ENCODE results near the gene KRT71. TPM values are rescaled to one million over a fixed set of nuclear protein-coding genes. Genes with fewer than 3 reads are reported as not detected.

The KRT71 gene
- total RNA-seq, 2 donors from 2014 or later: not detected

- TF ChIP-seq CTCF (conservative IDR thresholded peaks at IDR 0.05): no peak
- H3K4me1 Mint-ChIP-seq: no peaks in the 10 kb centered on the region
- DNase-seq: no peak
- H3K27me3 Mint-ChIP-seq (ENCODE audit: insufficient read depth): peaks cover 5% of the 10 kb centered on the region
- no peaks in the 10 kb centered on the region for H3K4me1 ChIP-seq (ENCODE audit: control insufficient read depth, insufficient read depth, low read length)
- no peak overlapping the region for H3K9ac ChIP-seq (ENCODE audit: extremely low read depth, low read length, poor library complexity, severe bottlenecking)
- no peaks in the 10 kb centered on the region for H3K36me3 Mint-ChIP-seq (ENCODE audit: low read depth)
- H3K9me3 ChIP-seq (ENCODE audit: control insufficient read depth, low read length): no peaks in the 10 kb centered on the region
- no peak overlapping the region for H3K27ac ChIP-seq (ENCODE audit: low read depth, low read length)
- H3K27me3 ChIP-seq (ENCODE audit: control insufficient read depth, insufficient read depth, low read length, poor library complexity, severe bottlenecking): no peaks in the 10 kb centered on the region
- H3K27ac Mint-ChIP-seq: no peak overlapping the region
- no peak overlapping the region for H3K4me3 ChIP-seq (ENCODE audit: low read length)
- WGBS, 2 experiments (ENCODE audit: insufficient coverage in 1 of 2, insufficient read length in 1 of 2): 0% methylated on average over 1 of the region's 1 CpG
- no peak overlapping the region for H3K4me3 Mint-ChIP-seq
- H3K36me3 ChIP-seq (ENCODE audit: control insufficient read depth, insufficient read depth, low read length): no peaks in the 10 kb centered on the region
- H3K9me3 Mint-ChIP-seq: no peaks in the 10 kb centered on the region
These were observed 17.4 kb downstream of the KRT71 start for GRCh38 chr12:52535574-52535973.

GRCh38 chr12:52534482-52534881 is 18.5 kb downstream of the KRT71 start:
- no peaks in the 10 kb centered on the region for H3K4me1 ChIP-seq (ENCODE audit: control insufficient read depth, insufficient read depth, low read length)
- H3K27ac ChIP-seq (ENCODE audit: low read depth, low read length): no peak overlapping the region
- H3K27ac Mint-ChIP-seq: no peak overlapping the region
- no peaks in the 10 kb centered on the region for H3K4me1 Mint-ChIP-seq
- TF ChIP-seq CTCF (conservative IDR thresholded peaks at IDR 0.05): peak; percentile 56
- H3K27me3 Mint-ChIP-seq (ENCODE audit: insufficient read depth): peaks cover 5% of the 10 kb centered on the region
- H3K27me3 ChIP-seq (ENCODE audit: control insufficient read depth, insufficient read depth, low read length, poor library complexity, severe bottlenecking): no peaks in the 10 kb centered on the region
- no peak overlapping the region for H3K4me3 ChIP-seq (ENCODE audit: low read length)
- H3K36me3 ChIP-seq (ENCODE audit: control insufficient read depth, insufficient read depth, low read length): no peaks in the 10 kb centered on the region
- no peaks in the 10 kb centered on the region for H3K9me3 Mint-ChIP-seq
- no peak overlapping the region for H3K4me3 Mint-ChIP-seq
- H3K9ac ChIP-seq (ENCODE audit: extremely low read depth, low read length, poor library complexity, severe bottlenecking): no peak overlapping the region
- no peak for DNase-seq
- H3K9me3 ChIP-seq (ENCODE audit: control insufficient read depth, low read length): no peaks in the 10 kb centered on the region
- no peaks in the 10 kb centered on the region for H3K36me3 Mint-ChIP-seq (ENCODE audit: low read depth)
- 54 to 75% methylated on average over 3 to 5 of the region's 5 CpGs for WGBS, 2 experiments (ENCODE audit: insufficient coverage in 1 of 2, insufficient read length in 1 of 2)

GRCh38 chr12:52533686-52534470 is 19.1 kb downstream of the KRT71 start:
- no peak for TF ChIP-seq CTCF (conservative IDR thresholded peaks at IDR 0.05)
- DNase-seq: no peak
- no peaks in the 10 kb centered on the region for H3K27me3 ChIP-seq (ENCODE audit: control insufficient read depth, insufficient read depth, low read length, poor library complexity, severe bottlenecking)
- no peak overlapping the region for H3K27ac ChIP-seq (ENCODE audit: low read depth, low read length)
- no peak overlapping the region for H3K27ac Mint-ChIP-seq
- H3K4me3 Mint-ChIP-seq: no peak overlapping the region
- H3K4me1 Mint-ChIP-seq: no peaks in the 10 kb centered on the region
- no peaks in the 10 kb centered on the region for H3K9me3 Mint-ChIP-seq
- no peaks in the 10 kb centered on the region for H3K9me3 ChIP-seq (ENCODE audit: control insufficient read depth, low read length)
- 87 to 90% methylated on average over 8 to 10 of the region's 10 CpGs for WGBS, 2 experiments (ENCODE audit: insufficient coverage in 1 of 2, insufficient read length in 1 of 2)
- H3K4me1 ChIP-seq (ENCODE audit: control insufficient read depth, insufficient read depth, low read length): no peaks in the 10 kb centered on the region
- no peaks in the 10 kb centered on the region for H3K36me3 ChIP-seq (ENCODE audit: control insufficient read depth, insufficient read depth, low read length)
- no peak overlapping the region for H3K9ac ChIP-seq (ENCODE audit: extremely low read depth, low read length, poor library complexity, severe bottlenecking)
- H3K27me3 Mint-ChIP-seq (ENCODE audit: insufficient read depth): peaks cover 4% of the 10 kb centered on the region
- no peak overlapping the region for H3K4me3 ChIP-seq (ENCODE audit: low read length)
- no peaks in the 10 kb centered on the region for H3K36me3 Mint-ChIP-seq (ENCODE audit: low read depth)
